SK-N-MC (cell line): ENCODE measurements around the gene KATNIP.

ENCODE experiments used
- DNase-seq: peaks from one replicate; pipeline ENCODE4 v3.0.0-alpha.2; 2011; ENCODE audit warnings: low read depth, low spot score
- H3K27ac ChIP-seq: fragments of 200-600 bp; sonication (generic); 2 replicates; pipeline ENCODE4 v1.5.1; 2016; ENCODE audit warnings: mixed run types
- H3K36me3 ChIP-seq: fragments of 200-600 bp; sonication (generic); 2 replicates; pipeline ENCODE4 v1.6.1; 2017; ENCODE audit warnings: antibody characterized with exemption, low read length, mixed read lengths; ENCODE audit not compliant: insufficient read depth
- H3K4me3 ChIP-seq: fragments of 200-600 bp; sonication (generic); 2 replicates; pipeline ENCODE4 v1.5.1; 2016
- H3K9ac ChIP-seq: fragments of 200-600 bp; sonication (generic); 2 replicates; pipeline ENCODE4 v1.8.0; 2017; ENCODE audit warnings: mixed run types, mixed read lengths; ENCODE audit not compliant: insufficient read length
- H3K9me3 ChIP-seq: fragments of 200-600 bp; sonication (generic); 2 replicates; pipeline ENCODE4 v1.6.1; 2017; ENCODE audit warnings: low read depth, mild to moderate bottlenecking, antibody characterized with exemption, low read length, moderate library complexity, mixed read lengths
- EZH2 ChIP-seq: fragments of 200-600 bp; sonication (generic); IDR thresholded peaks from one replicate; pipeline ENCODE4 v1.6.1; 2017; ENCODE audit warnings: antibody characterized with exemption
- FOXP2 ChIP-seq: optimal IDR thresholded peaks from 2 replicates; pipeline ENCODE3; 2011; ENCODE audit warnings: mild to moderate bottlenecking, moderate library complexity; ENCODE audit not compliant: insufficient read depth; ENCODE audit errors: extremely low read length, control extremely low read depth
- POLR2AphosphoS5 ChIP-seq: IDR thresholded peaks from 2 replicates; pipeline ENCODE4 v1.6.1; 2012; ENCODE audit warnings: mild to moderate bottlenecking, low read depth, low read length, borderline replicate concordance

The KATNIP gene

GRCh38 chr16:27583634-27584033, 33.7 kb downstream of the KATNIP start:
- Histone ChIP-seq H3K9ac (no peak overlapping the region), H3K9me3 (no peaks in the 10 kb centered on the region), H3K36me3 (no peaks in the 10 kb centered on the region), H3K27ac (no peak overlapping the region), H3K4me3 (no peak overlapping the region)
- TF ChIP-seq FOXP2: no peak
- TF ChIP-seq POLR2AphosphoS5: no peak
- TF ChIP-seq EZH2: no peak
- DNase-seq: no peak

DNA sequence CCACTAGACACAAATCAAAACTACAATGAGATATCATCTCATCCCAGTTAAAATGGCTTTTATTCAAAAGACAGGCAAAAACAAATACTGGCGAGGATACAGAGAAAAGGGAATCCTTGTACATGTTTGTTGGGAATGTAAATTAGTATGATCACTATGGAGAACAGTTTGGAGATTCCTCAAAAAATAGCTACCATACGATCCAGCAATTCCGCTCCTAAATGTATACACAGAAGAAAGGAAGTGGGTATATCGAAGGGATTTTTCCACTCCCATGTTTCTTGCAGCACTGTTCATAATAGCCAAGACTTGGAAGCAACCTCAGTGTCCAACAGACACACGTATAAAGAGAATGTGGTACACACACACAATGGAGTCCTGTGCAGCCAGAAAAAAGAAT, 35.3 kb downstream of the KATNIP start:
- H3K27ac ChIP-seq: no peak overlapping the region
- no peaks in the 10 kb centered on the region for H3K36me3 ChIP-seq
- DNase-seq: no peak
- H3K4me3 ChIP-seq: no peak overlapping the region
- no peaks in the 10 kb centered on the region for H3K9me3 ChIP-seq
- H3K9ac ChIP-seq: no peak overlapping the region
- TF ChIP-seq FOXP2: no peak
- TF ChIP-seq EZH2: no peak
- TF ChIP-seq POLR2AphosphoS5: no peak

- TF ChIP-seq EZH2 (no peak), POLR2AphosphoS5 (no peak), FOXP2 (no peak)
- Histone ChIP-seq H3K4me3 (no peak overlapping the region), H3K9ac (no peak overlapping the region), H3K27ac (no peak overlapping the region), H3K36me3 (no peaks in the 10 kb centered on the region), H3K9me3 (no peaks in the 10 kb centered on the region)
- no peak for DNase-seq
Measured at GRCh38 chr16:27586711-27587110, 36.8 kb downstream of the KATNIP start.

GRCh38 chr16:27588057-27588456, 38.1 kb downstream of the KATNIP start:
- H3K9ac ChIP-seq: no peak overlapping the region
- DNase-seq: no peak
- no peak overlapping the region for H3K27ac ChIP-seq
- no peak overlapping the region for H3K4me3 ChIP-seq
- H3K9me3 ChIP-seq: no peaks in the 10 kb centered on the region
- TF ChIP-seq EZH2 (no peak), FOXP2 (no peak), POLR2AphosphoS5 (no peak)
- H3K36me3 ChIP-seq: no peaks in the 10 kb centered on the region

GRCh38 chr16:27591837-27592236, 41.9 kb downstream of the KATNIP start:
- no peak overlapping the region for H3K4me3 ChIP-seq
- no peak overlapping the region for H3K27ac ChIP-seq
- TF ChIP-seq EZH2: no peak
- TF ChIP-seq FOXP2: no peak
- no peak for TF ChIP-seq POLR2AphosphoS5
- H3K36me3 ChIP-seq: no peaks in the 10 kb centered on the region
- H3K9me3 ChIP-seq: no peaks in the 10 kb centered on the region
- no peak overlapping the region for H3K9ac ChIP-seq
- no peak for DNase-seq

GRCh38 chr16:27595475-27595874, 45.5 kb downstream of the KATNIP start:
- H3K9me3 ChIP-seq: no peaks in the 10 kb centered on the region
- no peak overlapping the region for H3K27ac ChIP-seq
- H3K36me3 ChIP-seq: no peaks in the 10 kb centered on the region
- no peak for DNase-seq
- no peak overlapping the region for H3K4me3 ChIP-seq
- TF ChIP-seq EZH2 (no peak), POLR2AphosphoS5 (no peak), FOXP2 (no peak)
- H3K9ac ChIP-seq: no peak overlapping the region

GRCh38 chr16:27595993-27596392, 46.0 kb downstream of the KATNIP start:
- Histone ChIP-seq H3K4me3 (no peak overlapping the region), H3K27ac (no peak overlapping the region), H3K9ac (no peak overlapping the region), H3K36me3 (no peaks in the 10 kb centered on the region), H3K9me3 (no peaks in the 10 kb centered on the region)
- no peak for DNase-seq
- TF ChIP-seq FOXP2: no peak
- TF ChIP-seq EZH2: no peak
- TF ChIP-seq POLR2AphosphoS5: no peak

GRCh38 chr16:27596411-27596810, 46.5 kb downstream of the KATNIP start:
- no peak overlapping the region for H3K9ac ChIP-seq
- no peaks in the 10 kb centered on the region for H3K36me3 ChIP-seq
- no peak for DNase-seq
- H3K9me3 ChIP-seq: no peaks in the 10 kb centered on the region
- no peak overlapping the region for H3K4me3 ChIP-seq
- H3K27ac ChIP-seq: no peak overlapping the region
- TF ChIP-seq EZH2 (no peak), POLR2AphosphoS5 (no peak), FOXP2 (no peak)

DNA sequence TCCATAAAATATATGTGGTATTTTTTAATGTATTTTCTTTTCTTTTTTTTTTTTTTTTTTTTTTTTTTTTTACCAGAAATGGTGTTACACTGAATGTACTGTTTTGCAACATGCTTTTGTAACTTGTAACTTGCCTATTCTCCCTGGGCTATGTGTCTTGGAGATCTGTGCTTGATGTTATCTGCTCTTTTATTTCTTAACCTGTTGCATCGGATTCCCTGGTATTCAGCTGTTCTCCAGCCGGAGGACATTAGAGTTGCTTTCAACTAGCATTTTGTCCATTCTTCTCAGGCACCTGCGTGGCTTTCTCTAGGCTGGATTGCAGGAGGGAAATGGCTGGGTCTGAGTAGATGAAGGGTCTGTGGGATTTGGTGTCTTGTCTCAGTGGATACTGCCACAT, 47.4 kb downstream of the KATNIP start:
- no peak overlapping the region for H3K27ac ChIP-seq
- no peak overlapping the region for H3K4me3 ChIP-seq
- no peaks in the 10 kb centered on the region for H3K36me3 ChIP-seq
- no peak for TF ChIP-seq FOXP2
- no peak overlapping the region for H3K9ac ChIP-seq
- H3K9me3 ChIP-seq: no peaks in the 10 kb centered on the region
- no peak for DNase-seq

DNA sequence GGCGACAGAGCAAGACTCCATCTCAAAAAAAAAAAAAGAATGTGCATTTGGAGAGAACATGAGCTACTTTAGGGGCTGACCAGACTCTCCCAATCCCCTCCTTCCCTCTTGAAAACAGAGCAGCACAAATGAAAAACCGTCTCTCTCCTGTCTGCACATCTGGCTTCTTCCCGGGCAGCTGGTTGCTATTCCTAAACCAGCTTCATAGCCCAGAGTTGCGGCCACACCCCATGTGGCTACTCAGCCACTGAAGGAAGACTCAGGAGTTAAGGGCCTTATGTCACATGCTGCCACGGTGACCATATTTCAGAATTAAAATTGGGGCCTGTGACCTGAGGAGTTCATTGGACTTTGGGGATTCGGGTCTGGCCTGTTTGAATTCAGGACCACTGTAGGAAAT, 48.3 kb downstream of the KATNIP start:
- Histone ChIP-seq H3K4me3 (no peak overlapping the region), H3K27ac (no peak overlapping the region), H3K9me3 (no peaks in the 10 kb centered on the region), H3K9ac (no peak overlapping the region), H3K36me3 (no peaks in the 10 kb centered on the region)
- DNase-seq: no peak
- TF ChIP-seq EZH2 (no peak), POLR2AphosphoS5 (no peak), FOXP2 (no peak)
